ENCODE measurements around the gene TTC6.

GRCh38 chr14:37623426-37623951, 28.1 kb downstream of the TTC6 start:
- no peak for TF ChIP-seq POLR2A (IDR thresholded peaks at IDR 0.05; ENCODE audit: low read depth, low read length)
- no peak for TF ChIP-seq POLR2AphosphoS5 (IDR thresholded peaks at IDR 0.05; ENCODE audit: low read depth, low read length)

All from GM12892 (cell line).